HepG2 (cell line): ENCODE results near the gene NRIP2. TPM values are rescaled to one million over a fixed set of nuclear protein-coding genes. Genes with fewer than 3 reads are reported as not detected.
A peak's percentile ranks its signal among the peaks of the same experiment; 100 is the strongest.

Source experiments
- ATAC-seq: fragments of 200-7000 bp; cut with Tn5 transposase; 3 replicates; pipeline ENCODE4 v1.9.1; 2020; ENCODE audit warnings: mild to moderate bottlenecking, moderate library complexity
- BruUV-seq: library from RNA; stranded (reverse); fragments of 400-500 nt; replicated peaks from 2 replicates; lab custom pipeline; 2021; lab: Mats Ljungman, UMichigan
- CTCF ChIA-PET: fragments of 300-600 bp; formaldehyde crosslinking; extraction: SDS; loops from one replicate; lab custom pipeline; 2021; ENCODE audit warnings: low total read pairs, inconsistent platforms, low intra/inter-chr PET ratio; lab: Yijun Ruan, JAX
- POLR2A ChIA-PET: fragments of 350-600 bp; sonication (Branson Sonifier 250); formaldehyde crosslinking; loops from one replicate; lab custom pipeline; 2020; ENCODE audit warnings: antibody characterized with exemption, inconsistent platforms; lab: Yijun Ruan, JAX
- DNase-seq: peaks from one replicate; pipeline ENCODE4 v3.0.0-alpha.2; 2015; ENCODE audit warnings: low spot score
- FAIRE-seq: peaks from 3 replicates; lab custom pipeline; 2011; peaks lifted over from hg19 to GRCh38; lab: Jason Lieb, UNC
- H2AFZ ChIP-seq: one replicate; pipeline ENCODE4 v1.6.1; 2011; ENCODE audit warnings: low read length, inconsistent platforms
- H3K27ac ChIP-seq: fragments of 300-600 bp; 3 replicates; pipeline ENCODE4 v1.8.0; 2011; ENCODE audit warnings: mixed run types, mild to moderate bottlenecking, mixed read lengths, low read length, inconsistent platforms; ENCODE audit not compliant: insufficient read depth; ENCODE audit errors: extremely low read length
- H3K27me3 ChIP-seq, 2 experiments: fragments of 200-600 bp in 1 of 2; 2 replicates in 1 of 2; 3 replicates in 1 of 2; pipeline versions ENCODE4 v1.6.0 to v1.8.0; 2011; ENCODE audit warnings: low read length in 2 of 2, mild to moderate bottlenecking in 2 of 2, moderate library complexity in 2 of 2, inconsistent platforms in 1 of 2; ENCODE audit not compliant: insufficient read depth in 2 of 2, control insufficient read depth in 1 of 2
- H3K36me3 ChIP-seq, 2 experiments: fragments of 200-600 bp in 1 of 2; replicated peaks in 1 of 2; 2 replicates in 1 of 2; 3 replicates in 1 of 2; pipeline versions ENCODE4 v1.5.1 to v1.8.0; 2011; ENCODE audit warnings: low read length in 2 of 2, inconsistent platforms in 1 of 2; ENCODE audit not compliant: insufficient read depth in 2 of 2, control insufficient read depth in 1 of 2
- H3K4me1 ChIP-seq: 2 replicates; pipeline ENCODE4 v1.5.1; 2012; ENCODE audit warnings: low read length, inconsistent platforms; ENCODE audit not compliant: insufficient read depth
- H3K4me2 ChIP-seq: 2 replicates; pipeline ENCODE4 v1.6.0; 2011; ENCODE audit warnings: low read depth, low read length, inconsistent platforms
- H3K4me3 ChIP-seq, 3 experiments: fragments of 200-600 bp in 1 of 3; sonication (generic), shearing (Covaris generic) in 1 of 3; replicated peaks in 1 of 3; 2 replicates each; pipeline ENCODE4 v1.5.1; 2011 to 2016; ENCODE audit warnings: low read length in 3 of 3, inconsistent platforms in 2 of 3, low read depth in 2 of 3, mild to moderate bottlenecking in 2 of 3, control low read depth in 1 of 3, mixed read lengths in 1 of 3; ENCODE audit not compliant: insufficient read depth in 1 of 3
- H3K79me2 ChIP-seq: one replicate; pipeline ENCODE4 v1.6.1; 2011; ENCODE audit warnings: low read length, inconsistent platforms; ENCODE audit not compliant: insufficient read depth
- H3K9ac ChIP-seq: 2 replicates; pipeline ENCODE4 v1.6.0; 2011; ENCODE audit warnings: mild to moderate bottlenecking, low read depth, low read length, inconsistent platforms; ENCODE audit not compliant: insufficient read depth
- H3K9me3 ChIP-seq: 2 replicates; pipeline ENCODE4 v1.5.1; 2012; ENCODE audit warnings: mild to moderate bottlenecking, low read length
- H4K20me1 ChIP-seq: 2 replicates; pipeline ENCODE4 v1.6.0; 2011; ENCODE audit warnings: inconsistent platforms, mild to moderate bottlenecking, low read length, moderate library complexity; ENCODE audit not compliant: insufficient read depth
- ARID4A ChIP-seq: sonication (generic); formaldehyde crosslinking; IDR thresholded peaks from 2 replicates; pipeline ENCODE4 v1.5.0; 2020; ENCODE audit warnings: mild to moderate bottlenecking, missing genetic modification reagents, borderline replicate concordance
- LCORL ChIP-seq, 2 experiments: fragments of 450-650 bp in 1 of 2; sonication (generic) in 1 of 2; formaldehyde crosslinking in 1 of 2; IDR thresholded peaks; 2 replicates each; pipeline versions ENCODE4 v1.5.0 to v1.6.1; 2017 to 2020; ENCODE audit warnings: antibody characterized with exemption in 1 of 2, missing genetic modification reagents in 1 of 2
- MAX ChIP-seq: IDR thresholded peaks from 2 replicates; pipeline ENCODE4 v1.6.1; 2012; ENCODE audit warnings: inconsistent platforms
- ZFP62 ChIP-seq: sonication (generic); formaldehyde crosslinking; IDR thresholded peaks from 2 replicates; pipeline ENCODE4 v1.4.0; 2020; ENCODE audit warnings: missing genetic modification reagents
- ZNF207 ChIP-seq: fragments of 450-650 bp; IDR thresholded peaks from 2 replicates; pipeline ENCODE4 v1.6.1; 2016; ENCODE audit warnings: antibody characterized with exemption, borderline replicate concordance
- ZNF451 ChIP-seq: sonication (generic); formaldehyde crosslinking; IDR thresholded peaks from 2 replicates; pipeline ENCODE4 v1.5.0; 2020; ENCODE audit warnings: mild to moderate bottlenecking, missing genetic modification reagents
- WGBS: methylation state at CpG from one replicate; pipeline ENCODE4 v1.1.6; 2017; ENCODE audit warnings: low lambda C conversion rate; 5-methylcytosine and 5-hydroxymethylcytosine counted together
- in situ Hi-C: cut with HindIII; loops from 2 replicates; pipeline ENCODE4 v1.10.0; 2017; ENCODE audit warnings: low pct_unique_long_range_greater_than_20kb; ENCODE audit not compliant: extremely low pct_ligation_motif_present
- intact Hi-C: fragments of 100-400 bp; cut with micrococcal nuclease; formaldehyde crosslinking; loops from one replicate; pipeline ENCODE4 v1.10.0; 2022; ENCODE audit not compliant: unreplicated experiment
- polyA plus RNA-seq, 8 experiments: library from polyadenylated mRNA; depleted of rRNA in 3 of 8; stranded (reverse) in 7 of 8; unstranded in 1 of 8; fragments of >200 nt; fragmentation: Illumina TruSeq in 4 of 8; extraction: Trizol in 4 of 8; gene quantifications; 2 replicates each; pipeline versions ENCODE4 v1.2.1 to v1.2.3, GENCODE V29; 2011 to 2016; ENCODE audit warnings: low read depth in 4 of 8, missing spikeins in 1 of 8, mixed read lengths in 1 of 8; ENCODE audit not compliant: insufficient read depth in 1 of 8
- total RNA-seq, 5 experiments: library from RNA; depleted of rRNA; stranded (reverse); fragments of >200 nt; fragmentation: Illumina TruSeq; extraction: Trizol; gene quantifications; 2 replicates each; pipeline ENCODE4 v1.2.3, GENCODE V29; 2016; ENCODE audit warnings: low read depth in 1 of 5

Gene NRIP2
- total and polyA plus RNA-seq, 2 of the 13 experiments (the other 11 are each of a cell fraction or from before 2014, with no cell fraction given), result not detected

DNA sequence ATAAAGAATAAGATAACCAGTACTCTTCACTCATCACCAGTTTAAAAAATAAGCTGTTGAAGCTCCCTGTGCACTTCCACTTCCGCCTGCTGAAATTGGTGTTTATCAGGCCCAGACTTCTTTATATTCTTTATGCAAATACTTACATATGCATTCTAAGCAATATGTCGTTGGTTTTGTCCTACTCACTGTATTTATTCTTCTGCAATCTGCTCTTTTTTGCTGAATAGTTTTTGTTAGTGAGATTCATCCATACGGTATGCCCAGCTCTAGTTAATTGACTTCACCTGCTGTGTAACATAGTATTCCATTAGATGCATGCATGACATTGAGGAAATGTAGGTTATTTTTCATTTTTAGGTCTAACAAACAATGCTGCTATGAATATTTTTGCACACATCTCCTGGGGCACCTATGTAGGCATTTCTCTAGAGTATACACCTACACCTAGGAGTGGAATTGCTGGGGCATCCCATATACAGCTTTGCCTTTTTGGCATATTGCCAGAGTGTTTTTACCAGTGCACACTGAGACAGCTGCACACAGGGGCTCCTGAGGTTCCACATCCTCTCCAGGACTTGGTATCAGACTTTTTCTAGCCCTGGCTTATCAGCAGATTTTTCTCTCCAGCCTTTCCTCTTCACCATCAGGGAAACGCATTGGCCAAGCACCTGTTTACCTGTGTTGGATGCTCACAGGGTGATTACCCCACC lies 1.0 kb upstream of the NRIP2 start:
- FAIRE-seq (no peak), DNase-seq (no peak), ATAC-seq (no peak)
- Histone ChIP-seq H3K9me3 (no peaks in the 10 kb centered on the region), H3K79me2 (no peaks in the 10 kb centered on the region), H3K9ac (no peak overlapping the region), H3K36me3 (no peaks in the 10 kb centered on the region; a peak in 2 of 5 replicates), H3K4me1 (no peaks in the 10 kb centered on the region), H3K4me3 (no peak overlapping the region), H3K4me2 (no peak overlapping the region), H3K27ac (no peak overlapping the region), H3K27me3 (no peaks in the 10 kb centered on the region), H4K20me1 (no peaks in the 10 kb centered on the region), H2AFZ (no peak overlapping the region)
- WGBS, result 81% methylated on average over 4 of the region's 4 CpGs
- in situ Hi-C loops (no loop called here), intact Hi-C loops (no loop called here)
- ChIA-PET CTCF (no interaction called here), POLR2A (interaction anchor here (1.6 kb wide), 1 partner anchor 14 kb away, joined by 3 read pairs; no protein-coding TSS in a partner anchor)
- no TSS peak for BruUV-seq
- TF ChIP-seq ZNF451 (CRISPR knock-in tag) (no peak), LCORL (IDR thresholded peaks at IDR 0.05) (0 out of 2 replicates have a peak, but pooled peaks have one; percentile 40), LCORL (CRISPR knock-in tag; IDR thresholded peaks at IDR 0.05) (no peak), ZFP62 (CRISPR knock-in tag) (no peak), ZNF207 (no peak), ARID4A (CRISPR knock-in tag) (no peak), MAX (no peak)
